ENCODE measurements around the gene HSD3B7. TPM values are rescaled to one million over a fixed set of nuclear protein-coding genes. Genes with fewer than 3 reads are reported as not detected.
A peak's percentile ranks its signal among the peaks of the same experiment; 100 is the strongest.

HSD3B7 gene
- total RNA-seq, 4 donors from 2014 or later: 12.4 to 29.8 (median 19.0) TPM

DNA sequence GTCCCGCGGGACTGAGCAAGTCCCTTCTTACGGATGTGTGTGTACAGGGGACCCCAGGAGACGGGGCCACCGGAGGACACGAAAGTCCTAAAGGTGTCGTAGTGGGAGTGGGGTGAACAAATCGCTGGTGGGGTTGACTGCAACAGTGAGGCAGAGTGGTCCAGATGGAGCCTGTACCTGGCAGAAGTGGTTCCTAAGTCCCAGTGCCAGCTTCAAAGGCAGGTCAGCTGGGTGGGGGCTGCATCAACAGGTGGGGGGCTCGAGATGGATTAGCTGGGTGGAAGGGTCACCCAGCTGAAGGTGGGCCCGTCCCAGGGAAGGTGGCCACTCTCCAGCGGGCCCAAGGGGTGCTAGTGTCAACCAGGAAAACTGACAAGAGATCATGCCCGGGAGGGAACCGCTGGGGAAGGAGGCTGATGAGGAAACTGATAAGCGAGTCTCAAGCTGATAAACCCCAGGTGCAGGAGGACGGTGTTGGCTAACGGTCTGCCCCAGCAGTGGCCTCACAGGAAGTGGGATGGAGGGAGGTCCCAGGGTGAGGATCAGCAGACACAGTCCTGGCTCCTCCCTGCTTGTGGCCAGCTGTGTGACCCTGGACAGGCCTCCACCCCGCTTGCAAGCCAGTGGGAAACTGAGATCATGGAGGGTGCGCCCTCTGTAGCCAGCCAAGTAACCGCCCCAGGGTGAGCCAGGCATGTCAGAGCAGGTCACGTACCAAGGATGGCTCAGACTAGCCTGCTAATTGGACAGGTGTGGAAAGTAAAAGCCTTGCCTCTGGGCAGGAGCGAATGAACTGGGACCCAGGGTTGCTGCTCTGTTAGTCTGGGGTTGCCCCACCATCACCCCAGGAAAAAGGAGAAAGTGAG is 35.1 kb upstream of the HSD3B7 start:
- peak overlapping the region; percentile 92 for H3K4me3 ChIP-seq (ENCODE audit: low read depth, poor library complexity, severe bottlenecking)
- WGBS, 2 donors: 3% methylated on average over 18 to 21 of the region's 21 CpGs
- DNase-seq (ENCODE audit: low spot score in 2 of 2): peak; percentile 93 to 97
- TF ChIP-seq, protein P1, sequence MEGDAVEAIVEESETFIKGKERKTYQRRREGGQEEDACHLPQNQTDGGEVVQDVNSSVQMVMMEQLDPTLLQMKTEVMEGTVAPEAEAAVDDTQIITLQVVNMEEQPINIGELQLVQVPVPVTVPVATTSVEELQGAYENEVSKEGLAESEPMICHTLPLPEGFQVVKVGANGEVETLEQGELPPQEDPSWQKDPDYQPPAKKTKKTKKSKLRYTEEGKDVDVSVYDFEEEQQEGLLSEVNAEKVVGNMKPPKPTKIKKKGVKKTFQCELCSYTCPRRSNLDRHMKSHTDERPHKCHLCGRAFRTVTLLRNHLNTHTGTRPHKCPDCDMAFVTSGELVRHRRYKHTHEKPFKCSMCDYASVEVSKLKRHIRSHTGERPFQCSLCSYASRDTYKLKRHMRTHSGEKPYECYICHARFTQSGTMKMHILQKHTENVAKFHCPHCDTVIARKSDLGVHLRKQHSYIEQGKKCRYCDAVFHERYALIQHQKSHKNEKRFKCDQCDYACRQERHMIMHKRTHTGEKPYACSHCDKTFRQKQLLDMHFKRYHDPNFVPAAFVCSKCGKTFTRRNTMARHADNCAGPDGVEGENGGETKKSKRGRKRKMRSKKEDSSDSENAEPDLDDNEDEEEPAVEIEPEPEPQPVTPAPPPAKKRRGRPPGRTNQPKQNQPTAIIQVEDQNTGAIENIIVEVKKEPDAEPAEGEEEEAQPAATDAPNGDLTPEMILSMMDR (IDR thresholded peaks at IDR 0.05): peak in 1 of 3 donors; percentile 9
- TF ChIP-seq POLR2A (IDR thresholded peaks at IDR 0.05): no peak
- intact Hi-C loops (cut with DNase I; ENCODE audit: low total_unique reads): no loop called here

DNA sequence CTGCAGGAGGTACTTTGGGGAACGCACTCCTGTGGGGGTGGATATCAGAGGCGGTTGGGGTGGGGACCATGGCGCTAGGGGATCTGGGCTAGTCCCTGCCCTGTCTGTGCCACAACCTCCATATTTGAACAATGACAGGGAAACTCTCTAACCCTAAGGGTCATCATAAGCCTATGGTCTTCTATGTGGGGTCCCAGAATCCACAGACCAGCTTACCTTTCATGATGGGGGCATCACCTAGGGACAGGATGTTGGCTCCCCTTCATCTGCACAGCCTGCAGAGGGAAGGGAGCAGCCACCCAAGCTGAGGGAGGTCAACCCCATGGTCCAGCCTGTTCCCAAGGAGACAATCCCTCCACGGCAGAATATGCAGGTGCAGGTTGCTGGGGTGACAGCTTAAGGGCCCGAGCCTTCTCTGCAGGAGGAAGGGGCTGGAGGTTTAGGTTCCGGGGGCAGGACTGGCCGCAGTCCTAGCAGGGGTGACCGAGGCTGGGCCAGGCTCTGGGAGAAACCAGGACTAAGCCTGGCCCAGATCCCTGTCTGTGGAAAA is 34.4 kb upstream of the HSD3B7 start:
- no peak for DNase-seq (ENCODE audit: low spot score in 2 of 2)
- no peak overlapping the region for H3K4me3 ChIP-seq (ENCODE audit: low read depth, poor library complexity, severe bottlenecking)
- 35 to 55% methylated on average over 7 to 8 of the region's 8 CpGs for WGBS, 2 donors
- TF ChIP-seq, protein P1 (IDR thresholded peaks at IDR 0.05): no peak
- no peak for TF ChIP-seq POLR2A (IDR thresholded peaks at IDR 0.05)
- intact Hi-C loops (cut with DNase I; ENCODE audit: low total_unique reads): no loop called here

DNA sequence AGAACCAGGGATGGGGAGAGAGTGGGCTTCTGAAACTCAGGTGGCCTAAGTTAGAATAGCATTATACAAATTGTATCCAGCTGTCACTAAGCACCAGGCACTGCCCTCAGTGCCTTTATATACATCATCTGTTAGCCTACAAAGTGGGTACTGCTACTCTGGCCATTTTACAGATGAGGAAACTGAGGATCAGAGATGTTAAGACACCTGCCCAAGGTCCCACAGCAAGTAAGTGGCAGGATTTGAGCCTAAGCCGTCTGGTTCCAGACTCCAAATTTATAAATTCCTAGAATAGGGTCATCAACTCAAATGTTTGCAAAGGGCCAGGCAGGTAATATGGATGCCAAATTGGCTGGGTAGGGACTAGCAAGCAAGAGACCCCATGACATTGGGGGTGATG is 33.8 kb upstream of the HSD3B7 start:
- H3K4me3 ChIP-seq (ENCODE audit: low read depth, poor library complexity, severe bottlenecking): no peak overlapping the region
- intact Hi-C loops (cut with DNase I; ENCODE audit: low total_unique reads): no loop called here
- WGBS, 2 donors: 46 to 53% methylated on average over 1 of the region's 1 CpG
- no peak for TF ChIP-seq POLR2A (IDR thresholded peaks at IDR 0.05)
- TF ChIP-seq, protein P1 (IDR thresholded peaks at IDR 0.05): no peak
- DNase-seq (ENCODE audit: low spot score in 2 of 2): no peak

DNA sequence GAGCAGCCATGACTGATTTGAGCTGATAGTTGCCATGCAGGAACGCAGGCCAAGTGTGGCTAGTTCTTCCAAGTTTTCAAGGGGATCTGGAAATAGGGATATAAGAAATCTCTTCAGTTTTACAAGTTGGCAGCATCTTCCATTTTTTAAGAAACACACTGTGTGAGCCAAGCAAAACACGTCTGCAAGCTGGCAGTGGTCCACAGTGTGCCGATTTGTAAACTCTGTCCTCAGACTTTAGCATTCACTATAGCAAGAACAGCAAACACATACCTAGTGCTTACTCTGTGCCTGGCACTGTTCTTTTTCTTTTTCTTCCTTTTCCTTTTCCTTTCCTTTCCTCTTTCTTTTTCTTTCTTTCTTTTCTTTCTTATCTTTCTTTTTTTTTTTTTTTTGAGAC is 33.3 kb upstream of the HSD3B7 start:
- H3K4me3 ChIP-seq (ENCODE audit: low read depth, poor library complexity, severe bottlenecking): no peak overlapping the region
- intact Hi-C loops (cut with DNase I; ENCODE audit: low total_unique reads): no loop called here
- TF ChIP-seq, protein P1 (IDR thresholded peaks at IDR 0.05): no peak
- TF ChIP-seq POLR2A (IDR thresholded peaks at IDR 0.05): no peak
- 20 to 24% methylated on average over 3 of the region's 3 CpGs for WGBS, 2 donors
- DNase-seq (ENCODE audit: low spot score in 2 of 2): peak in 1 of 2 donors; percentile 93

DNA sequence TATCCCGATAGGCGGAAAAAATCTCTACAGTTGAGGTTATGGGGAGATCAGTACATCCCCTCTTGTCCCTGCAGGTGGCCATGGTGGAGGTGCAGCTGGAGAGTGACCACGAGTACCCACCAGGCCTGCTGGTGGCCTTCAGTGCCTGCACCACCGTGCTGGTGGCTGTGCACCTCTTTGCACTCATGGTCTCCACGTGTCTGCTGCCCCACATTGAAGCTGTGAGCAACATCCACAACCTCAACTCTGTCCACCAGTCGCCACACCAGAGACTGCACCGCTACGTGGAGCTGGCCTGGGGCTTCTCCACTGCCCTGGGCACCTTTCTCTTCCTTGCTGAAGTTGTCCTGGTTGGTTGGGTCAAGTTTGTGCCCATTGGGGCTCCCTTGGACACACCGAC is 31.9 kb upstream of the HSD3B7 start:
- no peak overlapping the region for H3K4me3 ChIP-seq (ENCODE audit: low read depth, poor library complexity, severe bottlenecking)
- WGBS, 2 donors: 79 to 81% methylated on average over 9 of the region's 9 CpGs
- DNase-seq (ENCODE audit: low spot score in 2 of 2): no peak
- no peak for TF ChIP-seq POLR2A (IDR thresholded peaks at IDR 0.05)
- TF ChIP-seq, protein P1 (IDR thresholded peaks at IDR 0.05): no peak
- intact Hi-C loops (cut with DNase I; ENCODE audit: low total_unique reads): no loop called here
